HCT116 (cell line): ENCODE measurements around the gene MRPL41.

ENCODE experiments used
- ELF1 ChIP-seq: IDR thresholded peaks from 2 replicates; pipeline ENCODE4 v1.6.1; 2012; ENCODE audit warnings: low read depth, borderline replicate concordance
- EZH2 ChIP-seq: fragments of 200-600 bp; sonication (generic); IDR thresholded peaks from 2 replicates; pipeline ENCODE4 v1.6.1; 2017; ENCODE audit warnings: antibody characterized with exemption, mixed run types
- POLR2A ChIP-seq: IDR thresholded peaks from 2 replicates; pipeline ENCODE4 v1.7.0; 2011; ENCODE audit warnings: borderline replicate concordance; ENCODE audit not compliant: insufficient read depth, insufficient read length; ENCODE audit errors: extremely low read depth
- RAD21 ChIP-seq: IDR thresholded peaks from 2 replicates; pipeline ENCODE4 v1.6.1; 2012; ENCODE audit warnings: low read depth, mild to moderate bottlenecking
- ZNF274 ChIP-seq: fragments of 200-500 bp; sonication (Bioruptor generic); IDR thresholded peaks from 2 replicates; pipeline ENCODE4 v1.6.1; 2014; ENCODE audit warnings: mild to moderate bottlenecking, low read depth, low read length, inconsistent platforms
- TF ChIP-seq, protein P1 (sequence below), 3 experiments: fragments of 200-600 bp in 1 of 3; sonication (generic) in 1 of 3; IDR thresholded peaks in 2 of 3; conservative IDR thresholded peaks in 1 of 3; 2 replicates each; pipeline ENCODE4 v1.5.1; 2012 to 2017; ENCODE audit warnings: low read depth in 2 of 3, low read length in 2 of 3, antibody characterized with exemption in 1 of 3, borderline replicate concordance in 1 of 3, control low read depth in 1 of 3, mild to moderate bottlenecking in 1 of 3, mixed read lengths in 1 of 3, mixed run types in 1 of 3, moderate library complexity in 1 of 3; ENCODE audit not compliant: insufficient read depth in 1 of 3
- TF ChIP-seq, protein P2 (sequence below): IDR thresholded peaks from 2 replicates; pipeline ENCODE4 v1.6.1; 2012; ENCODE audit warnings: low read depth
- TF ChIP-seq, protein P3 (sequence below): IDR thresholded peaks from 2 replicates; pipeline ENCODE4 v1.6.1; 2012

DNA sequence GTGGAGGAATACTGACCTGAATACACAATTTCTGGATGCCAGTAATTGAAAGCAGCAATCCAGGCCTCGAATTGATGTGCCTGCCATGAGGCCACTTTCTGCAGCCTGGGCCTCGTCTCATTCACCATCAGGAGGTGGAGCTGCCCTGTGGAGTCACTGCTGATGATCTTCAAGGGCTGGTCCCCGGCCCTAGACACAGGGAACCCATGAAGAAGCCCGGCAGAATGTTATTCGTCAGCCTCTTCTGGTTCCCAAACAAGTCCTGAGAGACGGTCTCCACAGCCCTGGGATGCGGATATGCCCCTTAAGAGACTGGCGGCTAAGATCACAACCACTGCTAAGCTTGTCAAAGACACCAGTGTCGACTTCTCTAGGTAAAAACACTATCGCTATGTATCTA, 22.5 kb downstream of the MRPL41 start:
- no peak for TF ChIP-seq ELF1
- no peak for TF ChIP-seq RAD21
- TF ChIP-seq, protein P1, sequence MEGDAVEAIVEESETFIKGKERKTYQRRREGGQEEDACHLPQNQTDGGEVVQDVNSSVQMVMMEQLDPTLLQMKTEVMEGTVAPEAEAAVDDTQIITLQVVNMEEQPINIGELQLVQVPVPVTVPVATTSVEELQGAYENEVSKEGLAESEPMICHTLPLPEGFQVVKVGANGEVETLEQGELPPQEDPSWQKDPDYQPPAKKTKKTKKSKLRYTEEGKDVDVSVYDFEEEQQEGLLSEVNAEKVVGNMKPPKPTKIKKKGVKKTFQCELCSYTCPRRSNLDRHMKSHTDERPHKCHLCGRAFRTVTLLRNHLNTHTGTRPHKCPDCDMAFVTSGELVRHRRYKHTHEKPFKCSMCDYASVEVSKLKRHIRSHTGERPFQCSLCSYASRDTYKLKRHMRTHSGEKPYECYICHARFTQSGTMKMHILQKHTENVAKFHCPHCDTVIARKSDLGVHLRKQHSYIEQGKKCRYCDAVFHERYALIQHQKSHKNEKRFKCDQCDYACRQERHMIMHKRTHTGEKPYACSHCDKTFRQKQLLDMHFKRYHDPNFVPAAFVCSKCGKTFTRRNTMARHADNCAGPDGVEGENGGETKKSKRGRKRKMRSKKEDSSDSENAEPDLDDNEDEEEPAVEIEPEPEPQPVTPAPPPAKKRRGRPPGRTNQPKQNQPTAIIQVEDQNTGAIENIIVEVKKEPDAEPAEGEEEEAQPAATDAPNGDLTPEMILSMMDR (IDR thresholded peaks at IDR 0.05 in 2 of 3, conservative IDR thresholded peaks at IDR 0.05 in 1 of 3; ENCODE audit: borderline replicate concordance in 1 of 3, insufficient read depth in 1 of 3, low read depth in 2 of 3, low read length in 2 of 3) = no peak
- TF ChIP-seq EZH2 = no peak
- TF ChIP-seq, protein P2, sequence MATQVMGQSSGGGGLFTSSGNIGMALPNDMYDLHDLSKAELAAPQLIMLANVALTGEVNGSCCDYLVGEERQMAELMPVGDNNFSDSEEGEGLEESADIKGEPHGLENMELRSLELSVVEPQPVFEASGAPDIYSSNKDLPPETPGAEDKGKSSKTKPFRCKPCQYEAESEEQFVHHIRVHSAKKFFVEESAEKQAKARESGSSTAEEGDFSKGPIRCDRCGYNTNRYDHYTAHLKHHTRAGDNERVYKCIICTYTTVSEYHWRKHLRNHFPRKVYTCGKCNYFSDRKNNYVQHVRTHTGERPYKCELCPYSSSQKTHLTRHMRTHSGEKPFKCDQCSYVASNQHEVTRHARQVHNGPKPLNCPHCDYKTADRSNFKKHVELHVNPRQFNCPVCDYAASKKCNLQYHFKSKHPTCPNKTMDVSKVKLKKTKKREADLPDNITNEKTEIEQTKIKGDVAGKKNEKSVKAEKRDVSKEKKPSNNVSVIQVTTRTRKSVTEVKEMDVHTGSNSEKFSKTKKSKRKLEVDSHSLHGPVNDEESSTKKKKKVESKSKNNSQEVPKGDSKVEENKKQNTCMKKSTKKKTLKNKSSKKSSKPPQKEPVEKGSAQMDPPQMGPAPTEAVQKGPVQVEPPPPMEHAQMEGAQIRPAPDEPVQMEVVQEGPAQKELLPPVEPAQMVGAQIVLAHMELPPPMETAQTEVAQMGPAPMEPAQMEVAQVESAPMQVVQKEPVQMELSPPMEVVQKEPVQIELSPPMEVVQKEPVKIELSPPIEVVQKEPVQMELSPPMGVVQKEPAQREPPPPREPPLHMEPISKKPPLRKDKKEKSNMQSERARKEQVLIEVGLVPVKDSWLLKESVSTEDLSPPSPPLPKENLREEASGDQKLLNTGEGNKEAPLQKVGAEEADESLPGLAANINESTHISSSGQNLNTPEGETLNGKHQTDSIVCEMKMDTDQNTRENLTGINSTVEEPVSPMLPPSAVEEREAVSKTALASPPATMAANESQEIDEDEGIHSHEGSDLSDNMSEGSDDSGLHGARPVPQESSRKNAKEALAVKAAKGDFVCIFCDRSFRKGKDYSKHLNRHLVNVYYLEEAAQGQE = no peak
- TF ChIP-seq, protein P3, sequence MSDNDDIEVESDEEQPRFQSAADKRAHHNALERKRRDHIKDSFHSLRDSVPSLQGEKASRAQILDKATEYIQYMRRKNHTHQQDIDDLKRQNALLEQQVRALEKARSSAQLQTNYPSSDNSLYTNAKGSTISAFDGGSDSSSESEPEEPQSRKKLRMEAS = no peak
- TF ChIP-seq POLR2A = no peak
- TF ChIP-seq ZNF274 = no peak
